Memory B cell (primary cell): ENCODE measurements around the gene CEP290.
A peak's percentile ranks its signal among the peaks of the same experiment; 100 is the strongest.

Experiments used
- ATAC-seq: fragments of 150-1000 bp; cut with Tn5 transposase; 2 replicates; pipeline ENCODE4 v1.10.0; 2021; ENCODE audit warnings: low read depth, mild to moderate bottlenecking, moderate library complexity
- DNase-seq, 2 donors: peaks; one replicate each; pipeline ENCODE4 v3.0.0; 2022; ENCODE audit warnings: low spot score in 2 of 2
- H3K27ac Mint-ChIP-seq: one replicate; pipeline ENCODE4 v1.8.0; 2022; ENCODE audit warnings: mild to moderate bottlenecking, moderate library complexity, mixed read lengths
- H3K27me3 Mint-ChIP-seq: one replicate; pipeline ENCODE4 v1.8.0; 2022; ENCODE audit warnings: mixed read lengths
- H3K36me3 Mint-ChIP-seq: one replicate; pipeline ENCODE4 v1.8.0; 2022; ENCODE audit warnings: mild to moderate bottlenecking, mixed read lengths
- H3K4me1 Mint-ChIP-seq: one replicate; pipeline ENCODE4 v1.8.0; 2022; ENCODE audit warnings: mixed read lengths
- H3K4me3 Mint-ChIP-seq: one replicate; pipeline ENCODE4 v1.8.0; 2022; ENCODE audit warnings: mild to moderate bottlenecking, moderate library complexity, mixed read lengths
- H3K9me3 Mint-ChIP-seq: one replicate; pipeline ENCODE4 v1.8.0; 2022; ENCODE audit warnings: mixed read lengths

Gene CEP290, protein sequence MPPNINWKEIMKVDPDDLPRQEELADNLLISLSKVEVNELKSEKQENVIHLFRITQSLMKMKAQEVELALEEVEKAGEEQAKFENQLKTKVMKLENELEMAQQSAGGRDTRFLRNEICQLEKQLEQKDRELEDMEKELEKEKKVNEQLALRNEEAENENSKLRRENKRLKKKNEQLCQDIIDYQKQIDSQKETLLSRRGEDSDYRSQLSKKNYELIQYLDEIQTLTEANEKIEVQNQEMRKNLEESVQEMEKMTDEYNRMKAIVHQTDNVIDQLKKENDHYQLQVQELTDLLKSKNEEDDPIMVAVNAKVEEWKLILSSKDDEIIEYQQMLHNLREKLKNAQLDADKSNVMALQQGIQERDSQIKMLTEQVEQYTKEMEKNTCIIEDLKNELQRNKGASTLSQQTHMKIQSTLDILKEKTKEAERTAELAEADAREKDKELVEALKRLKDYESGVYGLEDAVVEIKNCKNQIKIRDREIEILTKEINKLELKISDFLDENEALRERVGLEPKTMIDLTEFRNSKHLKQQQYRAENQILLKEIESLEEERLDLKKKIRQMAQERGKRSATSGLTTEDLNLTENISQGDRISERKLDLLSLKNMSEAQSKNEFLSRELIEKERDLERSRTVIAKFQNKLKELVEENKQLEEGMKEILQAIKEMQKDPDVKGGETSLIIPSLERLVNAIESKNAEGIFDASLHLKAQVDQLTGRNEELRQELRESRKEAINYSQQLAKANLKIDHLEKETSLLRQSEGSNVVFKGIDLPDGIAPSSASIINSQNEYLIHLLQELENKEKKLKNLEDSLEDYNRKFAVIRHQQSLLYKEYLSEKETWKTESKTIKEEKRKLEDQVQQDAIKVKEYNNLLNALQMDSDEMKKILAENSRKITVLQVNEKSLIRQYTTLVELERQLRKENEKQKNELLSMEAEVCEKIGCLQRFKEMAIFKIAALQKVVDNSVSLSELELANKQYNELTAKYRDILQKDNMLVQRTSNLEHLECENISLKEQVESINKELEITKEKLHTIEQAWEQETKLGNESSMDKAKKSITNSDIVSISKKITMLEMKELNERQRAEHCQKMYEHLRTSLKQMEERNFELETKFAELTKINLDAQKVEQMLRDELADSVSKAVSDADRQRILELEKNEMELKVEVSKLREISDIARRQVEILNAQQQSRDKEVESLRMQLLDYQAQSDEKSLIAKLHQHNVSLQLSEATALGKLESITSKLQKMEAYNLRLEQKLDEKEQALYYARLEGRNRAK (N-terminal part only)

DNA sequence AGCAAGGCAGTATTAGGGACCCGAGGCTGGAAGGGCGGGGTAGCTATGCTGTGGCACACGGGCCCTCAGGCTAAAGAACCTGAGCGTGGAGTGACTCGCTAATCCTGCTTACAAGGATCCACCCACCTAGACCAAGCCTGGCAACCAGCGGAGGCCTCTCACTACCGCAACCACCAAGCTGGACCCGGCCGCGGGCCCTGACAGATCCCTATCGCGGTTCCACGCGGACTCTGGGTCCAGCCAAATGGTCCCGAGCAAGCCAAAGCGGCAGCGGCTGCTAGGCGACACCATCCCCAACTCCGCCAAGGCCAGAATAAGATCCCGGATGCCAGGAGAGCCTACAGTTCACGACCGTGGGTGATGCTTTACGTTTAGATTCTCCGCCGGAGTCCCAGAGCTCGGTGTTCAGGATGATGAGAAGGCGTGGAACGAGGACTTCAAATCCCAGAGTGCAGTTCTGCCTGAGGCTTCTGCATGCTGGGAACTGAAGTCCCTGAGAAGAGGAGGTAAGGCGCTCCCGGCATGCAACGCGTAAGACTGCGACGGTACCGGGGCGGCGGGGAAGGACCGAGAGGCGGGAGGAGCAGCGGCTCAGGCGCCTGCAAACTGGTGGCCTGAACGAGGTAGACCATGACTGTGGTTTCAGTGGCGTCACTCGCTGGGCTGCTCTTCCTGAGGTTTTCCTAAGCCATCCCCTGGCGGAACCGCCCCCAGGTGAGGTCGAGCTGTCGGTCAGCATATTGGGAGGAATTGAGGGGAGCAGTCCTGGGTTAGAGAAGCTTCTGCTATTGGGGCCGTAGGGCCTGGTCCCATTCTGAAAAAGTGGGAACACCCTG lies at the start of gene CEP290, which contains the start of gene TMTC3:
TSS of gene CEP290 (minus strand) at position 315 of the 836 bp plus-strand sequence. CDS start 781 bp downstream, outside the sequence.
TSS of gene TMTC3 (plus strand) at position 534 of the 836 bp plus-strand sequence. CDS start 6,009 bp downstream, outside the sequence.
- Mint-ChIP-seq H3K4me3 (peak within 1 kb of the TSS; percentile 89), H3K27me3 (no peaks in the 10 kb centered on the region), H3K9me3 (no peaks in the 10 kb centered on the region), H3K4me1 (peaks cover 26% of the 10 kb centered on the region), H3K27ac (peak within 1 kb of the TSS; percentile 89), H3K36me3 (peaks cover 22% of the 10 kb centered on the region)
- DNase-seq (peak; percentile 85 to 87), ATAC-seq (peak; percentile 89)

DNA sequence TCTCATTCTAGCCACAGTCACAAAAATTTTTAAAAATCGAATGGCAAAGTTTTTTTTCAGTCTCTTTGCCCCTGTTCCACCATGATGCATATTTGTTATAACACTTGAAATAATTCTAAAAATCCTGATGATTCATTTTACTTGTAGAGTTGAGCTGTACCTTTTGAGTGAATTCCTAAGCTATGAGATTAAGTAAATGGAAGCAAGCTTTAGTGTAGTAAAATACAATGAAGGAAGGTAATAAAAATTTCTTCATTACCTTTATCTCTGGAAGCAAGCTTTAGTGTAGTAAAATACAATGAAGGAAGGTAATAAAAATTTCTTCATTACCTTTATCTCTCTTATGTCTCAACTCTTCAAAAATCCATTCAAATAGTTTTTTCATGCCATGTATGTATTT lies 46.3 kb upstream of the CEP290 start:
- no peak overlapping the region for H3K4me3 Mint-ChIP-seq
- no peaks in the 10 kb centered on the region for H3K4me1 Mint-ChIP-seq
- peaks cover 18% of the 10 kb centered on the region for H3K36me3 Mint-ChIP-seq
- H3K27ac Mint-ChIP-seq = no peak overlapping the region
- DNase-seq (no peak), ATAC-seq (no peak)
- no peaks in the 10 kb centered on the region for H3K27me3 Mint-ChIP-seq
- H3K9me3 Mint-ChIP-seq = no peaks in the 10 kb centered on the region

DNA sequence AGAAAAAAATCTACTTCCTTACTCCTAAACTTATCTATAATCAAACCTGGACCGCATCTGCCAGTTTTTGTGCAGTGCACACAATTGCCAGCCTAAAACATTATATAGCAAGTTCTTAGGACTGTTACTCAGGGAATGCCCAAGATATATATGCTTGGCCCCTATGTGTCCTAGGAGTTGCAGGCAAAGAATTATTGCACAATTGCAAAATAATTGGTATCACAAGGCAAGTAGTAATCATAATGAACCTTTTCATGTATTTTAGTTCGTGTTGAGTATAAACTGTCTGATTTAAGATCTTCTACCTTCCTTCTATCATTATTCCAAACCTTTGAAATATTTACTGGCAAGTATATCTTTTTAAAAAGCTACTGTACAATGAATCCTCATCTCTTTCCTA lies 45.7 kb upstream of the CEP290 start:
- Mint-ChIP-seq H3K4me1 (no peaks in the 10 kb centered on the region), H3K4me3 (no peak overlapping the region), H3K36me3 (peaks cover 22% of the 10 kb centered on the region), H3K27me3 (no peaks in the 10 kb centered on the region), H3K9me3 (no peaks in the 10 kb centered on the region), H3K27ac (no peak overlapping the region)
- no peak for ATAC-seq
- DNase-seq = no peak

DNA sequence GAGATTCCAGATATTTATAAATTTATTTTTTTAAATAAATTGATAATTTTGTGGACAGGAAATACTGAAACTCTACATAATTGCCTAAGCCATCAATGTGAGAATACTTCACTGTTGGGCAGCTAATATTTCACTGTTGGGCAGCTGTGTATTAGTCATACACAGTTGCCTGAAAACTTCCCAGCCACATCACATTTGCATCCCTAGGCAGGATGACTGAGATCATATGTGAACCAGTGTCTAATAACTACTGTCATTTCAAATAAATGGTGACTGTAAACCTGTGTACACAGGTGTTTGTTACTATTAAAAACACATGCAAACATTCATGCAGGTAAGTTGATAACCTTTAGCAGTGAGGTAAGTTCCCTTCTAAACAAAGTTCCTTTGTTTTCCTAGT lies 44.1 kb upstream of the CEP290 start:
- Mint-ChIP-seq H3K27me3 (no peaks in the 10 kb centered on the region), H3K4me1 (no peaks in the 10 kb centered on the region), H3K9me3 (no peaks in the 10 kb centered on the region), H3K4me3 (no peak overlapping the region), H3K27ac (no peak overlapping the region), H3K36me3 (peaks cover 25% of the 10 kb centered on the region)
- ATAC-seq (no peak), DNase-seq (no peak)

DNA sequence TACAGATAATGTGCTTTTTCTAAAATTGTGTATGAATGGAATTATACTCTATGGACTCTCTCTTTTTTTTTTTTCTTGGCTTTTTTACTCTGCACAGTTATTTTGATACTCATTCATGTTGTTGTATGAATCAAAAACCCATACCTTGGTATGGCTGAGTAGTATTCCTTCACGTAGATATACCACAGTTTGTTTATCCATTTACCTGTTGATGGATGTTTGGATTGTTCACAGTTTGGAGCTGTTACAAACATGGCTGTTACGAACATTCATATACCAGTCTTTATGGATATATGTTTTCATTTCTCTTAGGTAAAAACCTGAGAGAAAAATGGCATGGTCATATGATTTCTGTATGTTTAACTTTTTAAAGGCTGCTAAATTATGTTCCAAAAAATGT lies 43.4 kb upstream of the CEP290 start:
- H3K9me3 Mint-ChIP-seq = no peaks in the 10 kb centered on the region
- H3K27me3 Mint-ChIP-seq = no peaks in the 10 kb centered on the region
- H3K4me3 Mint-ChIP-seq = no peak overlapping the region
- H3K36me3 Mint-ChIP-seq = peaks cover 30% of the 10 kb centered on the region
- ATAC-seq (no peak), DNase-seq (no peak)
- no peaks in the 10 kb centered on the region for H3K4me1 Mint-ChIP-seq
- H3K27ac Mint-ChIP-seq = no peak overlapping the region

DNA sequence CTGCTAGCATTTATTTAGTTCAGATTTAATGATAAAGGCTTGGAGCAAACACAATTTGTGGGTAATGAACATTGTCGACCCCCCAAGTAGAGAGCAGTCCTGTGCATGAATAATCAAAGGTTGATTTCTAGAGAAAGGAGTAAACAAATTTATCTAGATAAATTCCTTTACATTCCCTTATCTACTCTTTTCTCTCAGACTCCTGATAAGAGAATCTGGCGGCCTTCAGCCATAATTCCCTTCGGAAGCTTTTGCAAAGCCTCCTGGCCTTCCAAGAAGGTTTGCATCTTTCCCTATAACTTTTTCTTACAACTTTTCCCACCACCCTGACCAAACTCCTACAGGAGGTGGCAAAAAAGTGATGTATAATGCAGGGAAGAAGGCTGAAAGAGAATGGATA lies 42.3 kb upstream of the CEP290 start:
- Mint-ChIP-seq H3K27me3 (no peaks in the 10 kb centered on the region), H3K36me3 (peaks cover 41% of the 10 kb centered on the region), H3K9me3 (no peaks in the 10 kb centered on the region), H3K27ac (no peak overlapping the region), H3K4me1 (no peaks in the 10 kb centered on the region), H3K4me3 (no peak overlapping the region)
- ATAC-seq (no peak), DNase-seq (no peak)

DNA sequence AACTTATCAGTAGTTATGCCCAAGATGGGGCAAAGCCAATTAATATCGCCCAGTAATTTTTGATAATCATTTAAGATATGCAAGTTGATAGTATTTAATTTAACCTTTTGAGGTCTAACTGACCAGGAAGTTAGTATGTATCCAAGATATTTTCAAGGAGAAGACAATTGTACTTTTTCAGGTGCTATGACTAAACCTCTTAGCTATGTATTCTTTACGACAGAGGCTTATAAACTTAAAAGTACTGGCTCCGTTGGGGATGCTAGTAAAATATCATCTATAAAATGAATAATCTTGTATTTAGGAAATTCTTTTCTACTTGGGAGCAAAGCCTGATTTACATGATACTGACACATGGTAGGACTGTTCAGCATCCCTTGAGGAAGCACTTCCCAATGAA lies 40.5 kb upstream of the CEP290 start:
- Mint-ChIP-seq H3K4me3 (no peak overlapping the region), H3K4me1 (no peaks in the 10 kb centered on the region), H3K9me3 (no peaks in the 10 kb centered on the region), H3K27me3 (no peaks in the 10 kb centered on the region), H3K27ac (no peak overlapping the region), H3K36me3 (peaks cover 52% of the 10 kb centered on the region)
- no peak for ATAC-seq
- no peak for DNase-seq

DNA sequence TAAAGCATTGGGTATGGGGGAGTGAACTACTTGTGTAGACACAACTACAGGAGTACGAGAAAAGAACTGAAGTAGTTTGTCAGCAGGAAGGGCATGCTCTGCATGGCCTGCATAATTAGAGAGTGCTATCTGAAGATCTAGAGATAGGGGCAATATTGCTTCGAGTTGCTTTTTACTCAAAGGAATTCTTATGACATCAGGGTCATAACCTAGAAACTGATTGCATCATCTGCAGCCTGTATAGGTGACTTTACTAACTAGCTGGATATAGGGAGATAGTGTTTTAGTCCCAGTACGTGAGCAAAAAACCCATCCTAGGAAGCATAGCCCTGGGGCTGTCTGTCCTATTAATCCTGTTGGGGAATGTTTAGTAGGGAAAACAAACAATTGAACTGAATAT lies 40.0 kb upstream of the CEP290 start:
- H3K4me3 Mint-ChIP-seq = no peak overlapping the region
- H3K36me3 Mint-ChIP-seq = peaks cover 55% of the 10 kb centered on the region
- H3K27me3 Mint-ChIP-seq = no peaks in the 10 kb centered on the region
- DNase-seq = no peak
- no peaks in the 10 kb centered on the region for H3K4me1 Mint-ChIP-seq
- H3K27ac Mint-ChIP-seq = no peak overlapping the region
- no peaks in the 10 kb centered on the region for H3K9me3 Mint-ChIP-seq
- no peak for ATAC-seq

DNA sequence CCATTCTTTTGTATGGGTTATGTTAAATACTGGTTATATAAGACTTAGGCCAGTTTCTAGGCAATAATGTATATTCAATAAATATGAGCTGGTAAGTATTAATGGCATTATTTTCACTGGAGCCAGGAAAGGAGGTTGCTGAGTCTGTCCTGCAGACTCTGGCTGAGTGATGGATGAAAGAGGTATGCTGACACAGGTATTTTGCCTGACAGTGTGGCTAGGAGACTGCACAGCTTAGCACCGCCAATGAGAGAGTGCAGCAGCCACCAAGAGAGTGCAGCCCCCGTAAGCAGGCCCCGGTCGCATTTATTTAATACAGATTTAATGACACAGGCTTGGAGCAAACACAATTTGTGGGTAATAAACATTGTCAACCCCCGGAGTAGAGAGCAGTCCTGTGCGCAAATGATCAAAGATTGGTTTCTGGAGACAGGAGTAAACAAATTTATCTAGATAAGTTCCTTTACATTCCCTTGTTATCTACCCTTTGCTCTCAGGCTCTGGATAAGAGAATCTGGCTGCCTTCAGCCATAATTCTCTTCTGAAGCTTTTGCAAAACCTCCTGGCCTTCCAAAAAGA lies 37.6 kb upstream of the CEP290 start:
- Mint-ChIP-seq H3K27me3 (no peaks in the 10 kb centered on the region), H3K4me1 (no peaks in the 10 kb centered on the region), H3K9me3 (peaks cover 1% of the 10 kb centered on the region), H3K27ac (no peak overlapping the region), H3K4me3 (no peak overlapping the region), H3K36me3 (peaks cover 56% of the 10 kb centered on the region)
- ATAC-seq (no peak), DNase-seq (no peak)

DNA sequence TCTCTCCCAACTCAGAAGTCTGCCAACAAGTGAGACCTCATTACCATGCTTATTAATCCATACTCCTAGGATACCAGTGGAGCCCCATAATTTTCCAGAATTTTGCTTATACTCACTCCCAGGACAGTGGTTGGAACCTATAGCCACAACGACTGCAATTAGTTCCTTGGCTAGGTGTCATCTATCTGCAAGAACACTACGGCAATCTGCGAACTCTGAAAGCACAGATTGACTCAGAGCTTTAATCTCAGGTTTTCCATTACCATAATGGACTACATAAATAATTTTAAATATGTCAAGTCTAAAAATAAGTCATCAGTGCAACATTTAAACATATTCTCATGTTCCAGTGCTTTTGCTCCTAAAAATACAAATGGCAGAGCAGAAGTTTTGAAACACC lies 33.7 kb upstream of the CEP290 start:
- no peak for DNase-seq
- no peak for ATAC-seq
- peaks cover 48% of the 10 kb centered on the region for H3K36me3 Mint-ChIP-seq

DNA sequence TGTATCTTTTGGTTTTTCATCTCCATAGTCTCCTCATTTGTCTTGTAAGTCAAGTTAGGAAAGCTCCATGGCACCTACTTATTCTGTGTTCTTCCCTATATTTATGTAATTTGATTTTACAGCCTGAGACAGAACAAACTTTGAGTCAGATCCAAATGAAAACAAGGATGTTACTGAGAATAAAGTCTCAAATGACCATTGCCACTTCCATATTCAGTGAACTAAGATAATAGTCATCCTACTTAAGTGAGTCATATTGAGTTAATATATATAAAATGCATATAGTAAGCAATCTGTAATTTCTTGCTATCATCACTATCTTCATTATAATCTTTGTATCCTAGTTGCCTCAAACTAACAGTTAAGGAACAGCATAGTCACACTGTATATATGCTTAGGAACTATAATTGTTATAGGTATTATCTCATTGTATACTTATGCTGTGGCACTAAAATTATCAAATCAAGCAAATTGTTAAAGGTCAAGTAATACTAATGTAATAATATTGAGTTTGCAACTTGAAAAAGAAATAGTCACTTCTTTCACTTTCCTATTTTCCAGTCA lies 31.0 kb upstream of the CEP290 start:
- no peak for DNase-seq
- no peak overlapping the region for H3K4me3 Mint-ChIP-seq
- peaks cover 43% of the 10 kb centered on the region for H3K36me3 Mint-ChIP-seq
- no peak for ATAC-seq
- H3K9me3 Mint-ChIP-seq = peaks cover 2% of the 10 kb centered on the region
- peaks cover 7% of the 10 kb centered on the region for H3K4me1 Mint-ChIP-seq
- no peaks in the 10 kb centered on the region for H3K27me3 Mint-ChIP-seq
- H3K27ac Mint-ChIP-seq = no peak overlapping the region

More for the DNA sequence above, 33.7 kb upstream of the CEP290 start:
- Mint-ChIP-seq H3K4me1 (peaks cover 7% of the 10 kb centered on the region), H3K9me3 (peaks cover 1% of the 10 kb centered on the region), H3K27ac (no peak overlapping the region), H3K4me3 (no peak overlapping the region), H3K27me3 (no peaks in the 10 kb centered on the region)

DNA sequence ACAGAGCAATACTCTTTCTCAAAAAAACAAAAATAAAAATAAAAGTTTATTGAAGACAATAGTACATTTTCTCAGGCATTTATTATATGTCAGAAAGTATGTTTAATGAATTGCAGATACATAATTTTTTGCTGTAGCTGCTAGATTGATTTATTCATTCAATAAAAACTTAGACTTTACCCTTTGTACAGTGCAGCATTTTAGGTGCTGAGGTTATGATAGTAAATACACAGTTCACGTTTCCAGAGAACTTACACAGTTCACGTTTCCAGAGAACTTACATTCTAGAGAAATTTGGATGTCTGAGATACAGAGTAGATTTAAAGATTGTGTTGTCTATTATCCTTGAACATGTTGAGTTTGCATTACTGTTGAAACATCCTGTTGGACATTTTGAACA lies 25.5 kb upstream of the CEP290 start:
- H3K9me3 Mint-ChIP-seq = peaks cover 1% of the 10 kb centered on the region
- DNase-seq = no peak
- peaks cover 43% of the 10 kb centered on the region for H3K36me3 Mint-ChIP-seq

More for the DNA sequence above, 25.5 kb upstream of the CEP290 start:
- no peak overlapping the region for H3K4me3 Mint-ChIP-seq
- peaks cover 7% of the 10 kb centered on the region for H3K4me1 Mint-ChIP-seq
- H3K27ac Mint-ChIP-seq = no peak overlapping the region
- H3K27me3 Mint-ChIP-seq = no peaks in the 10 kb centered on the region
- ATAC-seq = no peak
